Hematopoietic multipotent progenitor cell (in vitro differentiated cells): ENCODE measurements around the gene ARHGEF6. TPM values are rescaled to one million over a fixed set of nuclear protein-coding genes. Genes with fewer than 3 reads are reported as not detected.

Experiments used
- DNase-seq, 3 donors: peaks; one replicate each; pipeline ENCODE4 v3.0.0-alpha.2; 2011 to 2015; ENCODE audit warnings: low read depth in 2 of 3, low spot score in 2 of 3
- total RNA-seq: library from RNA; depleted of rRNA; stranded (reverse); fragments of >200 nt; gene quantifications from one replicate; pipeline ENCODE4 v1.2.3, GENCODE V29; 2012

ARHGEF6 gene
- total RNA-seq, 1 donor, result 72.7 TPM

DNA sequence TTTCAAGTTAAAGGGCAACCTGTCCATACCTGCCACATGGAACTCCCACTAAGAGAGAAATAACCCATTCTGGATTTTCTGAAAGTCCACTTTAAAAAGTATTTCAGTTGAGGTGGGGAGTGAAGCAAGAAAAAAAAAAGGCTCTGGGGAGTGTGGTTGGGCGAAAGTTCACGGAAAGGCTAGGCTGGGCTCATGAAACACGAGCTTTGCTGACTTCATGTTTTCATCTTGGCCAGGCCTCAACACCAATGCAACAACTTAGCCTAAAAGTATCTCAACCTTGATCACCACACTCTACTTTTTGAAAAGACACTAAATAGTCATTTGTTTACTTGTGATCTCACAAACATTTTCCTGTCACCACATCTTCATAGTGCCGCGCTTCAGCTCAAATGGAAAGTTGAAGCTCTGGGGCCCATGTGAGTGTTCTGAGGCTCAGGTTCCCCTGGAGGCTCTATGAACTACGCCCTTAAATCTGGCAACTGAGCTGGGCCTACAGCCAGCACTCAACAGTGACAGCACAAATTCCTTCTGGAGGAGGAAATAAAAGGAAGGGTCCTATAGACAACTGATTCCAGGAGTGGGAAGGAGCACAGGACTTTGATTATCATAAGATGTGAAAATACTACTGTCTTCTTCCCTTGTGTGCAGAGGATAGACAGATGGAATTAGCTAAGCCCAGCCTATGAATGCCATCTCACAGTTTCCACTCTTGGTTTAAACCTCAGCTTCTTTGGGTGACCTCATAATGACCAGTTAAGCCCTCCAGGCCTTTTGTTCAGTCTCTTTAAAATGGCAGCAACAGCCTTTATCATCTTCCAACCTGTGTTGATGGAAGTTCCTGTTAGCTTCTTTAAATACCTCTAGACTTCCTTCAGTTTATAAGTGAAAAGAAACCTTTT is 127.7 kb downstream of the ARHGEF6 start:
- DNase-seq, result no peak

DNA sequence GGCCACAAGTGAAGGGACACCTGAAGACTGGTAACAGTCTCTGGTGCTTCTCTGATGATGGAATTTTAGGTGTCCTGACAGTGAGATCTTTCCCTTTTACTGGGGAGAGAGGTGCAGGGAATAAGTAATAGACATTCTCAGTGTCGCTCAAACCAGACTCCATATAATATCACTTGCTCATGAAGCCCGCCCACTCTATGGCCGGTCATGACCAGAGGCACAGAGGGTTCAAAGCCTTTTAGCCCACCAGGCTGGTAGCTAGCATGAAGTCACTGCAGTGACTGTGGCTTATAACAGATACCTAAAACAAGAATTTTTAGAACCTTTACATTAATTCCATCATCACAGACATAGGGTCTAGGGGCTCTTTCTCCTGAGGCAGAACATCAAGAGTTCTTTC is 129.9 kb downstream of the ARHGEF6 start:
- no peak for DNase-seq

DNA sequence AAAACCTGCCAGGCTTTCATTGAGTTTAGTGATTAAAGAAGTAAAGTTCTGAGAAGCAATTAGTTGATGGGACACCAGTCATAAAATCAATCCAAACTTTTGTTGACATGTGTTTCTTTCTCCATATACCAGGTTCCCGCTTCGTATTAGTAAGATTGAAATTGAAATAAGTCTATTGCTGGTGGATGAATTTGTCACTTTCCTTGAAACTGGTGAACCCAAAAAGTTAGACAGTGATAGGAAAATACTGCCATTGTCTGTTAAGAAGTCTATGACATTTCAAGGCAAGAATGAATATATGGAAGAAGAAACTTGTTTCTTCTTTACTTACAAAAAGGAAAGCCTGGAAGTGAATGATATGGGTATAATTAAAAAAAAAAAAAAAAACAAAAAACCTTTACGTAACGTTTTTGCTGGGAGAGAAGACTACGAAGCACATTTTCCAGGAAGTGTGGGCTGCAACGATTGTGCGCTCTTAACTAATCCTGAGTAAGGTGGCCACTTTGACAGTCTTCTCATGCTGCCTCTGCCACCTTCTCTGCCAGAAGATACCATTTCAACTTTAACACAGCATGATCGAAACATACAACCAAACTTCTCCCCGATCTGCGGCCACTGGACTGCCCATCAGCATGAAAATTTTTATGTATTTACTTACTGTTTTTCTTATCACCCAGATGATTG is 132.9 kb downstream of the ARHGEF6 start, which contains the start of gene CD40LG:
CD40LG (plus strand) TSS at position 482 of the 684 bp plus-strand sequence; CDS start at position 573, 91 bp downstream.
- peak in 1 of 3 donors; percentile 47 for DNase-seq

DNA sequence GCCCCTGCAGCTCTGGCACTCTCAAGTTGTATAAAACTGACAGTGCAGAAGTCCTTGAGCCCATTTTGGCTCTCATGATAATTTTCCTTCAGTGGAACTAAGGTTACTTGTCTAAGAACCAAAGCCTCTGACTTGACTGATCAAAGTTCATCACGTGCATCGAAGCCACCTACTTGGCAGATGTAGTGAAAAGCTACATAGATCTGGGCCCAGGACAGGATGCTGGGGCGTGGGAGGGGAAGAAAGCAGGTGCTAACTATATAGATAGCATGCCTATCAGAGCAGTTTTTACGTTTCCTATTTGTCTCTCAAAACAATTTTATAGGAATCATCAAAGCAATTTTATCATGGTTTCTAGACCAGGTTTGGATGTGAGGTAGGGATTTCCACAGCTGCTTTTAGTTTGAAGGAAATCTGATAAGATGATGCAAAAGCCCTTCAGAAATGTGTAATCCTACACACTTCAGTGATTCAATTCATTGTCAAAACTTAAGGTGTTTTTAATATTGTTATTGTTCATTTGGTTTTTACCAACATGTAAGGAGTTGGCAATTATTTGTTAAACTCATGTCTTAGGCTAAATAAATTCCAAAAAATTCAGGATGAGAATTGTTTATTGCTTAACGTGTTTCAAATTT is 134.0 kb downstream of the ARHGEF6 start:
- DNase-seq, result no peak

DNA sequence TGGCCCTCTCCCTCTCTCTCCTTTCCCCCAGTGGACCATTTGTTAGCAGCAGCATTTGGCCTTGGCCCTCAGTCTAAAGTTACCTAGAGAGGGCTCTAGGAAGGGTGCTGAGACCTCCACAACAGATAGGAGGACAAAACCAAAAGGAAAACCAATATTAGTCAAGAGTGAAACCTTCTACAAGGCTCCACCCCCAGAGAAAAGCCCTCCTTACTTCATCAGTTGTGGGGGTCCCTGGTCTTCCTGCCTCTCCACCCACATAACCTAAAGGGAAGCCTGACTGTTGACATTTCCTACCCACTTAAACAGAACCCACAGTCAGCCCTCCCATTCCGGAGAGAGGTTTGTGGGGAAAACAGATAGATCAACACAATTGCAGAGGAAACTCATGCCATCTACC is 137.5 kb downstream of the ARHGEF6 start:
- DNase-seq, result peak in 1 of 3 donors; percentile 34

DNA sequence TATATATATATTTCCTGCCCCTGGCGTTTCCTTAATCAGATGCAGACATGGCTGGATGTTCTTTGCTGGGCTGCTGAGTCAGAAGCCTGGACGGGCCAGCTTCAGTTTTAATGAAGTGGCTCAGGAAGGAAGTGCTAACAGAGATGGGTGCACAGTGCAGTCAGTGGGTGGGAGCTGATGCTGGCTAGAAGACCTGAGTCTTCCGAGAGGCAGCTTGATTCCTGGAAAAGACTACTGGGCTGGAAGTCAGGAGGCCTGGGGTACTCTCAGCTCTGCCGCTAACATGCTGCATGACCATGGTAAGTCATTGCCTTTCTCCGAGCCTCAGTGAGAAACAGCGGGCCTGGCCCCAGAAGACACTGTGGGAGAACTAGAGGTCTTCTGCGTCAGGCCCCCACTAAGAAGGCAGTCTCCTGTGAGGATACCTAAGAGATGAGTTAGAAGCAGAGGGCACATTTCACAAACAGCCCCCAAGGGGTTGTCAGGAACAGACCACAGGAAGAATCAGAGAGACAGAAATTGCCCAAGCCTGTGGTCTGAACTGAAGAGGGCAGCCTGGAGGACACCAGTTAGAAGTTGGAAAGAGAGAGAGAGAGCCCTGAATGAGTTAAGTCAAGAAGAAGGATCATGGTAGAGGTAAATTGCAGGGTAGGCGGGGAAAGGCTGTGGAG is 141.1 kb downstream of the ARHGEF6 start:
- DNase-seq, result no peak

DNA sequence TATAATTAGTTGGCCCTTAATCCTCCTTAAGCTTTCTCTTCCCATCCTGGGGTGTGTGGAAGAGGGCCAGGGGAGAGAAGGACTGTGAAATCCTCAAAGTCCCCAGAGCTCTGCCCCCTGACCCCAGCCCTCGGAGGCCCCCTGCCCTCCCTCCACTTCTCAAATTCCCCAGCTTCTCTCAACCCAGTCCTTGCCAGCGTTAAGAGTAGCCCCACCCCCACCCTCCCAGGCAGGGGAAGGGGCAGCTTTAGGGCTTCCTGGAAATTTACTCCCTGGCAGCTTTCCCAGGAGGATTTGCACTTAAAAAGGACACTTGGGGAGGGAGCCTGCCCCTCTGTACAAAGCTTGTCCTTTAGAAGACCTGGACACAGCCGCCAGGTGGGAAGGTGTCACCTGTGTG is 144.6 kb downstream of the ARHGEF6 start:
- DNase-seq, result no peak

DNA sequence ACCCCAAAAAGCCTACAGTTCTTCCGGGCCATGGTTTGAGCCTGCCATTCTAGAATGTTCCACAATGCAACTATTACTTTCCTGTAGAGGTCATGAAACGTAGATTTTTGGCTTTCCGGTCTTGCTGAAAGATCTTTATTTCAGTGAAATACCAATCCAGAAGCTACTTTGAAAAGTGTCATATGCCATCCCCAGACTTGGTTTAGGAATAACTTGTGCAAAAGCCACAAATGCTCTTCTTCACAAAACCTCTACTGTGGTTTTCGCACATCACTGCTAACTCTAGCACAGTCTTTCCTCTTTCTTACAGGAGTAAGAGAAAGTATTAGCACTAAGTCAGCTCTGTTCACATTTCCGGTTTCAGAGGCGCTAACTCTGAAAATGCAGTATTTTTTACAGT is 145.5 kb downstream of the ARHGEF6 start:
- DNase-seq, result no peak

DNA sequence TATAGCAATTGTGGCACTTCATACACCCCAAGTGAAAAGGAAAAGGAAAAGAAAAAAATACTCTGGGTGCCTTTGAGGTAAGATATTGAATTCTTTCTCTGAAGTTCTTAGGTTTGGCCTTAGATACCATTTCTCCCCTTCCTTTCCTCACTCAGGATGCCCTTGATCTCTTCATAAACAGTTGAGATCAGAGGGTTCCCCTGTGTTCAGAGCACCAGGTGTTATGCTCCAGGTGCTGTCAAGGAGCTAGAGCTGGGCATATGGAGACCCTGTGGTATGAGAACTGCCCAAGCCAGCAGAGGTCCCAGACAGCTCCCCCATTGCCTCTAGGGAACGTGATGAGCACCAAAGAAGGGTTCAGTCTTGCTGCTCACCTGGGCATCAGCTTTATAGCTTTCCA is 149.9 kb downstream of the ARHGEF6 start:
- DNase-seq, result no peak

DNA sequence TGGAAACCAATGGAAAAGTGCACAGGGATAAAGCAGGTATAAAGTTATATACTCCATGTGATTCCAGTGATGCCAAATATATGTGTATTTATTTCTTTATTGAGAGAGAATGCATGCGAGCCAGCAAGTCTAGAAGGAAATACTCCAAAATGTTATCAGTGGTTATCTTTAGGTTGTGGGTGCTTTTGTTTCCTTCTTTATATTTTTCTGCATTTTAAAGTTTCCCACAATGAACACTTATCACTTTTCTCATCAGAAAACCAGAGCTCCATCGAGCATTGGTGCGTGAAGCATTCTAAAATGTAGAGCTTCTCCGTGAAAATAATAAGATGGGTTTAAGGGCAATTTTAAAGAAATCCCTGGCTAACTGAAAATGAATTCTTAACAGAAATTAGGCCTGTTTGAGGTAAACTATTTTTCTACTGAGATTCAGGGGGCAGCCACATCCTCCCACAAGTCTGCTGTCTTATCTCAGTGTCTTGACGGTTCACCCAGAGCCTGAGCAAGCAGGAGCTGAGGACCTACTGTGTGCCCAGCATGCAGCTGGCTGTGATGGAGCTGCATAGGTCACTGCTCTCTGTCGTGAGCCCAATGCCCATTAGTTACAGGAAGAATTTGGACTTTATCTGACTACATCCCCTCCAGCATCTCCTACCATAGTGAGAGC is 151.5 kb downstream of the ARHGEF6 start:
- peak in 1 of 3 donors; percentile 18 for DNase-seq

DNA sequence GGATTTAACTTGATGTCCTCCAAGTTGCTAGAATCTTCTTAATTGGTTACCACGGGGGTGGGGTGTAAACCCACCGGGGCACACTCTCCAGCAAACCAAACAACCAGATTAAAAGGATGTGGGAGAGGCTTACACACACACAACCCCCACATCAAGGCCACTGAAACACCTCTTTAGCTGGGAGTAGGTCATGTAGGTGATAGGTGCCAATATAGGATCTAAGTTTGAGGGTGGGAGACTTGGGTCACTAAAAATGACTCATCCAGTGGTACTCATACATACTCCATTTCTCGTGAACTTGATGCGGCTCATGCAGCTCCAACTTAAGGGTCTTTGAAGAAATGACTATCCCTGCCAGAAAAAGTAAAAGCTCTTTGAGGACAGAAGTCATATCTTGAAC is 153.3 kb downstream of the ARHGEF6 start:
- no peak for DNase-seq

DNA sequence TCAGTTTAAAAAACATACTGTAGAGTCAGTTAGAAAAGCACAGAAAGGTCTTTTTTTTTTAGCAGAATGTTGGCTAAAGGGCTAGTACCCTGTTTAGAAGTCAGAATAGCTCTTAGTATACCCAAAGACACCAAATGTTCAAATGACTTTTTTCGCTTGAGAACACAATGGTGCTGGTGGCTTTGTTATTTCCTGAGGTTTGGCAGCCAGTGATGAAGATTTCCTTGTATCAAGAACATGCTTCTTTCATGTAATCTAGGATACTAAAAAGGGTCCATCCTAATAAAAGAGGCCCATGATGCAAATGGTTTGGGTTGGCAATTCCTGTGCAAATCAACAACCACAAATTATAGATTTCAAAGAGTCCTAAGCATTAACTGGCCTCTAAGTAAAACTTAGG is 153.8 kb downstream of the ARHGEF6 start:
- DNase-seq, result no peak

DNA sequence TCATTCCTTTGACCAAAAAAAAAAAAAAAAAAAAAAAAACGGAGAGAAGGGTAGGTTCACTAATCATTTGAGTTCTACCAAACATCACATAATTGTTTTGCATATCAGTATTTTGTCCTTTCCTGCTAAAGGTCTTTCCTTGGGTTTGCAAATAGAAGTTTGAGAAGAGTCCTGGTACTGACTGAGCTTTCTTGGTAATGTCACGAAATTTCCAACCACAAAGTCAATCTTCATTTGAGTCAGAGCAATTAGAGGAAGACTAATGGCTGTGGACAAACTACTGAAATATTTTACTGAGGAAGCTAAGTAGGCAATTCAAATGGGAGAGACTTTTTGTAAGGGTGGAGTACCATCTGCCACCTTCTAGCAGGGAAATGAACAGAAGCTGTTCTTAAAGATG is 154.5 kb downstream of the ARHGEF6 start:
- DNase-seq, result no peak

DNA sequence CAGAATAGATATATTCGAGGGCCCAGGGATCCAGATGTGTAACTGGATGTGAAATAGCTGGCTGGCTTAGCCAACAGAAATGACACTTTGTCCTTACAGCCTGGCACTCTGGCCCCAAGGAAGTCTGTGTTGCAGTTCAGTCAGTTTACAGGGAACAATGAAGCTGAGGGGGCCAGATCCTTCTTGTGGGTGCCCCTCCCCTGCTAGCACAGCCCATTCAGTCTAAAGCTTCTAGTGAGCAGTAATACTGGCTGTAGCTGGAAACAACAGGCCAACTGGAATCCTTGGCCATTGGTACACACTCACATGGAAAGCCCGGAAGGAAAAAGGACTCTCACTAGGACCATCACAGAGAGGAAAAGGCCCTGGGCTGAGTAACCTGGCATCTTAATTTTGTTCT is 155.5 kb downstream of the ARHGEF6 start:
- no peak for DNase-seq

DNA sequence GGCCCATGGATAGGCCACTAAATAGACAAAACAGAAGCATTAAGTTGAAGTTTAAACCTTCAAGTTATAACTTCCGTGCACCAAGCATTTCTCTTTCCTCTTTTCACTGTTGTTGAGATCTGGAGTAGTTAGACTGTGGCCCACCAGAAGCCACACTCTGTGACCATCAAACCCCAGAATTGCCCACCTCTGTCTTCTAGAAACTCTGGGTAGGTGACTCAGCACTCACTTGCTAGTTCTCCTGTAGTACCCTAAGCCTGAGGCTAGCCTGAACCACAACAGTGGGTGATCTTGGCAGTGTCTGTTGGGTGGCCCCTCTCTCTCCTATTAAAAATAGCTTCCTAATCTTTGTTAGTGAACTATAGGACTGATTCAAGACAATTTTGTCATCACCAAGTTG is 157.3 kb downstream of the ARHGEF6 start:
- DNase-seq, result peak in 1 of 3 donors; percentile 64

DNA sequence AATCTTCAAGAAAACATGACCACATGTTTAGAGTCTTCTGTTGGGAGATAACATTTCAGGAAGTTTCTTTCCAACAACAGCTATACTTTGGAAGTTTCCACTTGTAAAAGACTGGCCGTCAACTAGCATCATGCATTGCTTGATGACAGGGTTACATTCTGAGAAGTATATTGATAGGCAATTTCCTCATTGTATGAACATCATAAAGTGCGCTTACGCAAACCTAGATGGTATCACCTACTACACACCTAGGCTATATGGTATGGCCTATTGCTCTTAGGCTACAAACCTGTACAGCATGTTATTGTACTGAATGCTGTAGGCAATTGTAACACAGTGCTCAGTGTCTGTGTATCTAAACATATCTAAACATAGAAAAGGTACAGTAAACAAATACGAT is 158.2 kb downstream of the ARHGEF6 start:
- no peak for DNase-seq

DNA sequence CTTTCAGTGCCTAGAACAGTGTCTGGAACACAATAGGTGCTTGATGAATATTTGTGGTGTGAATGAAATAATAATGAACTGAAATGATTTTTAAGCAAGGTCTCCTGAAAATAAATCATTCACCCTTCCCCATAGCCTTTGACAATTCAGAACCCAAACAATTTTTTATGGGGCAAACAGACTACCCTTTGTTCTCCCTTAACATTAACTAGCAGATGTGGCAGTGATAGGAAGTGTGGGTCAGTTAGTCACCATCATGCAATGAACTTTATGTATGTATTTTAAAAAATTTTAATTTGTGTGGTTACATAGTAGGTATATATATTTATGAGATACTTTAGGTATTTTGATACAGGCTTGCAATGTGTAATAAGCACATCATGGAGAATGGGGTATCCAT is 160.0 kb downstream of the ARHGEF6 start:
- DNase-seq, result no peak

DNA sequence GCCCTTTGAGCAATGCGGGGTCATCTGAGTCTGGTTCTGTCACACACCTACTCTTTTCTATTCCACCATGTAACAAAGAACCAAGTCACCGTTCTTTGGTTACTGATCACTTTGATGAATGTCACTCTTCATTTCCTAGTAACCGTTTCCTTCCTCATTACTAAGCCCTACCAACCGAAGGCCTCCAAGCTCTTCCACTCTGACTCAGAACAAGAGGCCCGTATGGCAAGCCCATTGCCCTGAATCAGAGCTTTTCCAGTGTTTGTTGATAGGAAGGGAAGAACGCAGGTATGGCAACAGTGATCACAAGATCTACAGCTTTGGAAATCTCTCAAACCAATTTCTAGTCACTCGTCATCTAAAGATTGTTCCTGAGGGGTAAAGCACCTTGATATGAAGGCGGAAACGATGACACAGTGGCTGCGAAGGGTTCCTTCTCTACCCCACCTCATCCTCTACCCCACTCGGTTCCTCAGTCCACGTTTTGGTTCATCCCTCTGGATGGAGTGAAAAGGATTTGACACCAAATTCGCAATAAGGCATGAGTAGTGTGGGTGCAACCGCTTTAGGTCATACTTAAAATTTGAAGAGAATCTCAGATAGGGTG is 160.7 kb downstream of the ARHGEF6 start:
- peak in 1 of 3 donors; percentile 46 for DNase-seq

DNA sequence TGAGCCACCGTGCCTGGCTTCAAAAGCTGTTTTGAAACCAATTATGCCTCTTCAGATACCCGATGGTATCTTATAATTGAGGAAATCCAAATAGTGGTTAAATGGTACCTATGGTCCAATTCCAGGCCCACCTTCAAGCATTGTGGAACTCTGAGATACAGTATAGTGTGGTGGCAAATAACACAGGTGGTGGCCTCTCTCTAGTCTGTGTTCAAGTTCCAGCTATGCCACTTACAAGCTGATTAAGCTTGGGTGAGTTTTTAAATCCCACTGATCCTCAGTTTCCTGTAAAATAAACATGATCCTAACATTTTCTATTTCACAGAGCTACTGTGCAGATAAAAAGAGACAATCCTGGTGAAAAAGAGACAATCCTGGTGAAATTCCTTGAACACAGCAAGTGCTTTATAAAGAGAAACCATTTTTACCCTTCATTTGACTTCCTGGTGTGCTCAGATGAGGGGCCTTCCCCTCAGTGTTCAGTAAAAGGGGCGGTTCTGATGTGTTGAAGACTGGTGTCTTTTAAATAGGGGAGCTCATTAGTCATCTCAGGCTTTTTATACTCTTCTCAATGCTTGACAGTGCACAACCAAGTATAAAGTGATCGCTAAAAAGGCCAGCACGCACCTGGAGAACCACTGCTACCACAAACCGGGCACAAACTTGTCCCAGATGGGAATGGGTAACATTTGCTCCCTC is 163.6 kb downstream of the ARHGEF6 start:
- no peak for DNase-seq
